Amniotic epithelial cell (primary cell): ENCODE measurements around the gene STARD10.
"Not testable (repeated sequence)": the region's sequence is repeated elsewhere in the genome, so short reads cannot be mapped to it uniquely, and the experiment has no call there.

Experiments
- DNase-seq: peaks from one replicate; pipeline ENCODE4 v3.0.0-alpha.2; 2010; ENCODE audit warnings: low read depth

STARD10 gene

GRCh38 chr11:72807792-72808191, 13.9 kb upstream of the STARD10 start:
- no peak for DNase-seq

- DNase-seq = peak; percentile 65
These were observed 13.3 kb upstream of the STARD10 start for GRCh38 chr11:72807021-72807693.

- DNase-seq = not testable (repeated sequence)
These were observed 12.5 kb upstream of the STARD10 start for GRCh38 chr11:72806378-72806777.

GRCh38 chr11:72805216-72805615, 11.4 kb upstream of the STARD10 start:
- no peak for DNase-seq

- DNase-seq = no peak
These were observed 9.0 kb upstream of the STARD10 start for GRCh38 chr11:72802822-72803221.

- no peak for DNase-seq
These were observed 5.6 kb upstream of the STARD10 start for GRCh38 chr11:72799441-72799840.

GRCh38 chr11:72798361-72798760, 4.5 kb upstream of the STARD10 start:
- DNase-seq = no peak

GRCh38 chr11:72793076-72793424, 797 bp downstream of the STARD10 start:
- no peak for DNase-seq

- no peak for DNase-seq
These were observed 1.3 kb downstream of the STARD10 start for GRCh38 chr11:72792437-72793021.

- not testable (repeated sequence) for DNase-seq
These were observed 2.6 kb downstream of the STARD10 start for GRCh38 chr11:72791228-72791627.

- peak; percentile 47 for DNase-seq
These were observed 4.2 kb downstream of the STARD10 start for GRCh38 chr11:72789493-72790131.

- no peak for DNase-seq
These were observed 5.6 kb downstream of the STARD10 start for GRCh38 chr11:72788241-72788640.

GRCh38 chr11:72787216-72788104, 6.4 kb downstream of the STARD10 start:
- no peak for DNase-seq

- no peak for DNase-seq
These were observed 7.3 kb downstream of the STARD10 start for GRCh38 chr11:72786305-72787215.

GRCh38 chr11:72784662-72785061, 9.2 kb downstream of the STARD10 start:
- no peak for DNase-seq

GRCh38 chr11:72783144-72783905, 10.5 kb downstream of the STARD10 start:
- DNase-seq = no peak

- DNase-seq = no peak
These were observed 11.5 kb downstream of the STARD10 start for GRCh38 chr11:72782081-72782920.

- no peak for DNase-seq
These were observed 12.3 kb downstream of the STARD10 start for GRCh38 chr11:72781313-72782080.

- no peak for DNase-seq
These were observed 12.9 kb downstream of the STARD10 start for GRCh38 chr11:72781063-72781312.
